GM12874 (cell line): ENCODE results near the gene TSPAN31.

Experiments
- CTCF ChIP-seq: IDR thresholded peaks from 2 replicates; pipeline ENCODE4 v1.5.1; 2011; ENCODE audit warnings: low read depth, mild to moderate bottlenecking, control low read depth, low read length, moderate library complexity; ENCODE audit not compliant: insufficient read depth

Gene TSPAN31

GRCh38 chr12:57725851-57726150 is 19.0 kb upstream of the TSPAN31 start:
- TF ChIP-seq CTCF: no peak

- peak; percentile 25; the same call in 1 of the 2 replicates for TF ChIP-seq CTCF
These were observed 18.5 kb upstream of the TSPAN31 start for GRCh38 chr12:57726151-57726883.

GRCh38 chr12:57726884-57727757 is 17.7 kb upstream of the TSPAN31 start:
- no peak for TF ChIP-seq CTCF

- no peak for TF ChIP-seq CTCF
These were observed 17.0 kb upstream of the TSPAN31 start for GRCh38 chr12:57727758-57728395.

- no peak for TF ChIP-seq CTCF
These were observed 15.5 kb upstream of the TSPAN31 start for GRCh38 chr12:57729321-57729844.

GRCh38 chr12:57730336-57731067 is 14.3 kb upstream of the TSPAN31 start:
- TF ChIP-seq CTCF: no peak
